Neutrophil (primary cell): ENCODE data around the gene DDX11.
"Not testable (repeated sequence)": the region's sequence is repeated elsewhere in the genome, so short reads cannot be mapped to it uniquely, and the experiment has no call there.

Source experiments
- H3K27ac ChIP-seq: fragments of 200-600 bp; sonication (generic); 2 replicates; pipeline ENCODE4 v1.5.1; 2016; ENCODE audit warnings: mild to moderate bottlenecking, moderate library complexity
- H3K27me3 ChIP-seq: fragments of 200-600 bp; sonication (generic); 2 replicates; pipeline ENCODE4 v1.6.0; 2016; ENCODE audit warnings: mild to moderate bottlenecking
- H3K36me3 ChIP-seq: fragments of 200-600 bp; sonication (generic); 2 replicates; pipeline ENCODE4 v1.5.1; 2017
- H3K4me1 ChIP-seq, 2 experiments: fragments of 200-600 bp in 1 of 2; sonication (generic) in 1 of 2; 1 replicate in 1 of 2; 2 replicates in 1 of 2; pipeline versions ENCODE4 v1.5.1 to v1.6.1; 2013 to 2016; ENCODE audit warnings: low read depth in 1 of 2, low read length in 1 of 2, mild to moderate bottlenecking in 1 of 2, moderate library complexity in 1 of 2; ENCODE audit not compliant: control insufficient read depth in 1 of 2, insufficient read depth in 1 of 2
- H3K4me3 ChIP-seq, 2 experiments: fragments of 200-600 bp in 1 of 2; sonication (generic) in 1 of 2; 1 replicate in 1 of 2; 2 replicates in 1 of 2; pipeline ENCODE4 v1.5.1; 2013 to 2016; ENCODE audit warnings: low read depth in 1 of 2, low read length in 1 of 2, mild to moderate bottlenecking in 1 of 2, moderate library complexity in 1 of 2
- H3K9me3 ChIP-seq: fragments of 200-600 bp; sonication (generic); 2 replicates; pipeline ENCODE4 v1.5.1; 2016
- TF ChIP-seq, protein P1 (sequence below): fragments of 200-600 bp; sonication (generic); IDR thresholded peaks from 2 replicates; pipeline ENCODE4 v1.5.1; 2016; ENCODE audit warnings: antibody characterized with exemption

DDX11 gene

DNA sequence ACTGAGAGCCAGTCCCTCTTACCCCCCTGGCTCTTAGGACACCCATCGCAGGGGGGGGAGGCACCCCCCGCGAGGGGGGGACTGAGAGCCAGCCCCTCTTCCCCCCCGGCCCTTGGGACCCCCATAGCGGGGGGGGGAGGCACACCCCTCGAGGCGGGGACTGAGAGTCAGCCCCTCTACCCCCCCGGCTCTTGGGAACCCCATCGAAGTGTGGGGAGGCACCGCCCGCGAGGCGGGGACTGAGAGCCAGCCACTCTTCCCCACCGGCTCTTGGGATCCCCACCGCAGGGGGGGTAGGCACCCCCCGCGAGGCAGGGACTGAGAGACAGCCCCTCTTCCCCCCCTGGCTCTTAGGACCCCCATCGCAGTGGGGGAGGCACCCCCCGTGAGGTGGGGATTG lies 48.8 kb downstream of the DDX11 start:
- TF ChIP-seq, protein P1, sequence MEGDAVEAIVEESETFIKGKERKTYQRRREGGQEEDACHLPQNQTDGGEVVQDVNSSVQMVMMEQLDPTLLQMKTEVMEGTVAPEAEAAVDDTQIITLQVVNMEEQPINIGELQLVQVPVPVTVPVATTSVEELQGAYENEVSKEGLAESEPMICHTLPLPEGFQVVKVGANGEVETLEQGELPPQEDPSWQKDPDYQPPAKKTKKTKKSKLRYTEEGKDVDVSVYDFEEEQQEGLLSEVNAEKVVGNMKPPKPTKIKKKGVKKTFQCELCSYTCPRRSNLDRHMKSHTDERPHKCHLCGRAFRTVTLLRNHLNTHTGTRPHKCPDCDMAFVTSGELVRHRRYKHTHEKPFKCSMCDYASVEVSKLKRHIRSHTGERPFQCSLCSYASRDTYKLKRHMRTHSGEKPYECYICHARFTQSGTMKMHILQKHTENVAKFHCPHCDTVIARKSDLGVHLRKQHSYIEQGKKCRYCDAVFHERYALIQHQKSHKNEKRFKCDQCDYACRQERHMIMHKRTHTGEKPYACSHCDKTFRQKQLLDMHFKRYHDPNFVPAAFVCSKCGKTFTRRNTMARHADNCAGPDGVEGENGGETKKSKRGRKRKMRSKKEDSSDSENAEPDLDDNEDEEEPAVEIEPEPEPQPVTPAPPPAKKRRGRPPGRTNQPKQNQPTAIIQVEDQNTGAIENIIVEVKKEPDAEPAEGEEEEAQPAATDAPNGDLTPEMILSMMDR, result no peak
- H3K4me3 ChIP-seq, result no peak overlapping the region
- H3K9me3 ChIP-seq, result no peaks in the 10 kb centered on the region
- H3K36me3 ChIP-seq, result no peaks in the 10 kb centered on the region
- H3K27ac ChIP-seq, result no peak overlapping the region
- peaks cover 26% of the 10 kb centered on the region for H3K27me3 ChIP-seq
- H3K4me1 ChIP-seq, result peaks cover 0 to 6% of the 10 kb centered on the region in 2 experiments

DNA sequence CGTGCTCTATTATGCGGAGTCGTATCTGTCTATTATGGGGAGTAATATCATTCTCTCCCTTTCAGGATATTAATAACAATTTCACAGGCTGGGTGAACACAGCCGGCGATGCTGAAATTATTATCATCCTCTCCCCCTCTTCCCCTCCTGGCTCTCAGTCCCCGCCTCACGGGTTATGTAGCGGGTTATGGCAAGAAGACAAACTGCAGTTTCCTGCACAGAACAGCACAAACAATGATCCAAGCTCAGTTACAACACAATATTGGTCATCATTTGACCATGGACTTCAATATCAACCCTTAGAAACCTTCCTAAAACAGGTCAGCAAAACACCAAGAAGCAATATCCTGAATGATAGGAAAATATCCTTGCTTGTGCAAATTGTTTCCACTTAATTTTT lies 50.5 kb downstream of the DDX11 start:
- H3K27me3 ChIP-seq, H3K27ac ChIP-seq, H3K4me3 ChIP-seq, H3K9me3 ChIP-seq, H3K36me3 ChIP-seq, H3K4me1 ChIP-seq: not testable (repeated sequence)

DNA sequence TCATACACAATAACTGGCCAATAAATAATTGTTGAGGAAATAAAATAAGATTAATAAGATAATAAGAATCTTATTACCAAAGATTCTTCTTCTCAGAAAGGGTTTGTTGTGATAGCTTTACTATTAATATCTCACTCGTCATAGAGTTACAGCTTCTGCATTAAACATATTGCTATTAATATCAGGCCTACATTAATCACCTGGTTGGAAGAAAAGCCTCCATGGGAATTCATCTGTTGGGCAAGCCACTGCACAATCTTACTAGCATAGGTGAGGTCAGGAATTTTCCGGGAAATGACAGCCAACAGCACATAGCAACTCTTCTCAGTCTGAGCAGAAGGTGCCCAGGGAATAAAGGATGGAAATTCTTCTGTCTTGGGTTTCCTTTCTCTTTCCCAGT lies 51.5 kb downstream of the DDX11 start:
- not testable (repeated sequence) for H3K27me3 ChIP-seq, H3K27ac ChIP-seq, H3K9me3 ChIP-seq, H3K36me3 ChIP-seq, H3K4me3 ChIP-seq, H3K4me1 ChIP-seq

DNA sequence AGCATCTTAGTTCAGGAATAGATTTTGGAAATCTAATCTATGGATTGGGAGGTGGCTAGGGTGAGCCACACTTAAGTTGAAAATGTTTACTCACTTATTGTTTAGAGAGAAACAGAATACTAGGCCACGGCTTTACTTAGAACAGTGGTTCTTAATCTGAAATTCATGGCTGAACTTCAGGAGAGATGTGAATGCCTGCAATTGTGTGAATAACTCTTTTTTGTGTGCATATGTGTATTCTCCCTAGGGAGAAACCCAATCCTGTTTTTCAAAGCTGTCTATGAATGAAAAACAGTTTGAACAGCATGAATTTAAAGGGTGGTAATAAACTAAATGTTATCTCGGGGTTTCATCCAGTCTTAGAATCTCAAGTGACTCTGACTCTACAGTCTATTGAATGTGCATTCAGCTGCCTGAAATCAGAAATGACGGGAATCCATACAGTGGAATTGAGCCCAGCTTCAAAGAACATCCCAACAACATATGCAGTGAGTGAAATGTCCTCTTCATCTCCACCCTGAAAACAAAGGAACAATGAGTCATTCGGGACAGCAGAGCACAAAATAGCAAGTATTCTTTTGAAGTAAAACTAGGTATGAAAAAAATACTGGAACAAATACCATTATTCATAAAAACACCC lies 53.7 kb downstream of the DDX11 start:
- not testable (repeated sequence) for H3K9me3 ChIP-seq, H3K4me3 ChIP-seq, H3K27ac ChIP-seq, H3K4me1 ChIP-seq, H3K36me3 ChIP-seq, H3K27me3 ChIP-seq

DNA sequence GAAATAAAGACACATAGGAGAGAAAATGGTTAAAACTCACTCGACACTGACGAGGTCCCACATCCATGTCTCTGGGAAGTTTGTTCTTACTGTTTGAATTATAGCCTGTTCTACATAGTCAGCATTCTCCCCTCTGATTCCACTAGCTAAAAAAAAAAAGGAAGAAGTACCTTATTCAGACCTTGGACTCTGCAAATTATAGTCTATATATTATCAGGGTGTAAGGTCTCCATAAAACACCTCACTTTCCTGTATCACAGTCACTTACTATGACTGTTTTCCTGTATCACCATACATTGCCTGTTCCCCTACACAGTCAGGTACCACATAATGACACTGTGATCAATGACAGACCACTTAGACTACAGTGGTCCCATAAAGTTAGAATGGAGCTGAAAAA lies 62.9 kb downstream of the DDX11 start:
- not testable (repeated sequence) for H3K4me1 ChIP-seq, H3K27me3 ChIP-seq, H3K9me3 ChIP-seq, H3K36me3 ChIP-seq, H3K4me3 ChIP-seq, H3K27ac ChIP-seq

DNA sequence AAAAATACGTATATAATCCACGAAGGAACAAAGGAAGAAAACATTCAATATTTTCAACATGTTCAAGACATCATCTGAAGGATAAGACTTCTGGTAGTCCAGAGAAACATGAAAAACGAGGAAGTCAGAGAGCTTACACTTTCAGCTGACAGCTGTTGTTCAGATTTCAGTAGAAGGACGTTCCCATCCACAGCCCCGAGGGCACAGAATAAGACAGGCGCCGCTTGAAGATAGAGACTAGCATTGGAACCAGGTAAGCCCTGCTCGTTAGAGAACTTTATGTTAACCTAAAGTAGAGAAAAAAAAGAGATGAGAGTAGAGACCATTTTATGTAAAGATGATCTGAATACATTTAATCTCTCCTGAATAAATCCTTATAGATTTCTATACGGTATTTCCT lies 71.1 kb downstream of the DDX11 start:
- H3K4me1 ChIP-seq, H3K27ac ChIP-seq, H3K4me3 ChIP-seq, H3K36me3 ChIP-seq, H3K9me3 ChIP-seq, H3K27me3 ChIP-seq: not testable (repeated sequence)

DNA sequence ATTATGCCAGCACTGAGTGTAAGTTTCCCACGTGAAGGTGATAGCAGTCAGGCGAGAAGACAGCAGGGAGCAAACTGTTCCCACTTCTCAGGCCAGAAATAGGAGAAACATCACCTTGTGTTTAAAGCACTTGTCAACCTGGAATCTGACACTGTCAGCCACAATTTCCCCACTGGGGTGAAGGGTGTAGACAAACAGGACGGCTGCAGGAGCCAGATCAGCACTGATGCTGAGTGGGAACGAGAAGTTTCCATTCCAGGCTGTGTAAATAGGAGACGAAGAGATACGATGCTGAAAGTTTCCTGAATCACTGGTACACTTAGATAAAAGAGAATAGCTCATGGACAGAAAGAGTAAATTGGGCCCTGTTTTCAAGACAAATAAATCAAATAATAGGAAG lies 71.6 kb downstream of the DDX11 start:
- H3K4me3 ChIP-seq, H3K36me3 ChIP-seq: not testable (repeated sequence)

DNA sequence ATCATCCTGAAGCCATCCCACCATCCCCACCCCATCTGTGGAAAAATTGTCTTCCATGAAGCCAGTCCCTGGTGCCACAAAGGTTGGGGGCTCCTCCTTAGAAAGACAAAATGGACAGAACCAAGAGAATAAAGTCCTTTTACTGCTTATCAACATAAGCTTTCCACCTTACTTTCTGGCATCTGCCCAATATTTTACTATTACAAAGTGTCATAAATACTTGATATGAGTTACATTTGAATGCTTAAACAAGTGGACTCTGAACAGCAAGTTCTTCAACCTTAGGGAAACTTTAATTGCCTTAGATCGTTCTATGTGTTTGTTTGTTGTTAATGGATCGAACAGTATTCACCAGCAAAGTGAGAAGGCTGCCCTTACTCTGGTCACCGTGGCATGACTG lies 73.8 kb downstream of the DDX11 start:
- H3K4me3 ChIP-seq, H3K36me3 ChIP-seq, H3K4me1 ChIP-seq, H3K27me3 ChIP-seq, H3K27ac ChIP-seq, H3K9me3 ChIP-seq: not testable (repeated sequence)

More for the DNA sequence above, 71.6 kb downstream of the DDX11 start:
- not testable (repeated sequence) for H3K27ac ChIP-seq, H3K4me1 ChIP-seq, H3K27me3 ChIP-seq, H3K9me3 ChIP-seq

DNA sequence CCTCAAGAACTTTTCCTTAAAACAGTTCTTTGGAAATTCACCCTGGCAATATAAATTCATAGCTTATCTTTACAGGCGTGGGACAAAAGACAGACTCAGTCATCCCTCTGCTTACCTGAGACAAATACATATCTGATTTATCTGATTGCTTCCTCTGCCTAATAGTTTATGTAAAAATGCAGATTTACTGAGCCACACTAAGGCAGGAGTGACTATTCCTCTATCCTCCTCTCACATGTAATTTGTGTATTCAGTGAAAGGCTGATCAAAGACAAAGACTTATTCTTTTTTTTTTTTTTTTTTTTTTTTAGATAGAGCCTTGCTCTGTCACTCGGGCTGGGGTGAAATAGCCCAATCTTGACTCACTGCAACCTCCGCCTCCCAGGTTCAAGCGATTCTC lies 77.1 kb downstream of the DDX11 start:
- not testable (repeated sequence) for H3K4me3 ChIP-seq, H3K27ac ChIP-seq, H3K27me3 ChIP-seq, H3K36me3 ChIP-seq, H3K4me1 ChIP-seq, H3K9me3 ChIP-seq
